GM18526 (cell line): ENCODE measurements around the gene OR2J1.

Experiments
- POLR2A ChIP-seq: IDR thresholded peaks from 3 replicates; pipeline ENCODE4 v1.6.1; 2011; ENCODE audit not compliant: insufficient read length; ENCODE audit errors: extremely low read depth

Gene OR2J1

DNA sequence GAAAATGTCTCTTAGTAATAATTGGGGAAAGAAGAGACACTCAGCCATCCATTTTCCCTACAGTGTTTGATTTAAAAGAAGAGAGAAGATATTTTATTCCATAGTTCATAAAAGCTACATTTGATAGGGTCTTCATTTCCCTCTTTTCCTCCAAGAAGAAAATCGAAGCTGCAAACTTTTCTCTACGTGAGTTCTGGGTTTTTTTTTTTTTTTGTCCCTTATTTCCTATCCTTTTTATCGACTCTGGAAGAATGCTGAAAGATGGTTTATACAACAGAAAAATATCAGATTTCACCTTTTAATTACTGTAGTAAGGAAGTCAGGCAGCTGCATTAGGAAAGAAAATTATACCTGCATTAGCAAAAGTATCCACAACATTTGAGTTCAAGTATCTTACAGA lies at the start of gene OR2J1:
Gene OR2J1, plus strand, starts transcription at position 301 of the 400 bp plus-strand sequence. CDS start 1,453 bp downstream, outside the sequence.
- no peak for TF ChIP-seq POLR2A

DNA sequence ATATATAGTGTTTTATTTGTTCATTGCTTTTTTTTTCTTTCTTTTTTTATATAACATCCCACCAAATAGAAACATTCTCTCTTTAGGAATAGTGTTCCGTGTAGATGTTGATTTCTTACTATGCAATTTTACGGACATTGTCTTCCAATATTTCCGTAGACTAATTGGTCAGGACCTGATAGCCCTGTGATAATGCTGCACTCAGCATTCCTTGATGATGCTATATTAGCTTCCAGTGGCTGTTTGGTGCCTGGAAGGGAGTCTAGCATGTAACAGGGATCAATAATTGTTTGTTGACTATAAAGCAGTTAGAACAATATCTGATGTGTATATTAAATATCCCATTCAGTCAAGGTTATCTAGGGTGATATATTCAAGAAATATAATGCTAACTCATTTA lies 47.6 kb upstream of the OR2J1 start:
- TF ChIP-seq POLR2A, result no peak

DNA sequence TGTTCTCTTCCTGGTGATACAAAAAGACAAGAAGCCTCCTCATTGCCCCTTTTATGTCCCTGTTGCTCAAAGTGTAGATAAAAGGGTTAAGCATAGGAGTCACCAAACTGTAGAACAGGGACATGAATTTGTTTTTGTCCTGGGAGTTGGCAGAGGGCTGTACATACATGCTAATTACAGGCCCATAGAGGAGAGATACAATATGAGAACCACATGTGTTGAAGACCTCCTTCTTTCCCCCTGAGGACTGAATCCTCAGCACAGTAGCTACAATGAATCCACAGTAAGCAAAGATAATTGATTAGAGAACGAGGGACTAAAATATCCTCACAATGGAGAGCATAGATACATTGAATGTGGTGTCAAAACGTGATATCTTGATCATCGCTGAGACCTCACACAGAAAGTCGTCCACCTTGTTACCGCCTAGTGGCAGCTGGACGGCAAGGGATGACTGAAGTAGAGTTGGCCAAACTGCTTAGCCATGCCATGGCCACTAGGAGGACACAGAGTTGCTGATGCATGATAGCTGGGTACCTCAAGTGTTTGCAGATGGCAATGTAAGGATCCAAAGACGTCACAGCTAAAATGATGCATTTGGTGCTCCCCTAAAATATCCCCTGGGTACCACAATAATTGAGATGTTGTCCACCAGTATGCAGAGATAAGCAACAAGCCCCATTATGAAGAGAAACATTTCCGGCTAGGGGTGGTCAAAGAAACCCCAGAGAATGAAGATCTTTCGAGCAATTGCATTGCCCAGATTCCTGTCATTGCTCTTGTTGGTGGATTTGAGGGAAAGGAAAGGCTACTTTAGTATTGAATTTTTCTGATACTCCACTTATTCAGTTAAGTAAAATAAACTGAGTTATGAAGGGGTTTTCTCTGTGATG lies 27.2 kb upstream of the OR2J1 start:
- TF ChIP-seq POLR2A, result no peak

DNA sequence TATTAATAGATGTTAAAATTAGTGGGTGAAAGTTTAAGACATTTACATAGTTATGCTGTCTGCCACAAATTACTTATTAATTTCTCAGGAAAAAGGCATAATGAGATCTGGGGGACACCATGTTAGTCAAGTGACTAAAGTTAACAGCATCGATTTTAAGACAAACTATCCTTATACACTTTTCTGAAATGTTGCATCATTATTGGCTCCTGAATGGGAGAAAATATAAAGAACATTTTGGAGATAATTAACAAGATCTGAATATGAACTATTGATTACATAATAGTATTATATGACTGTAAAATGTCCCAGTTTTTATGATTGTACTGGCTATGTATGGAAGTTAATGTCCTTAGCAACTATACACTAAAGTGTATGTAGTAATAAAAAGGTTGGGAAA lies 20.1 kb upstream of the OR2J1 start:
- TF ChIP-seq POLR2A, result no peak

DNA sequence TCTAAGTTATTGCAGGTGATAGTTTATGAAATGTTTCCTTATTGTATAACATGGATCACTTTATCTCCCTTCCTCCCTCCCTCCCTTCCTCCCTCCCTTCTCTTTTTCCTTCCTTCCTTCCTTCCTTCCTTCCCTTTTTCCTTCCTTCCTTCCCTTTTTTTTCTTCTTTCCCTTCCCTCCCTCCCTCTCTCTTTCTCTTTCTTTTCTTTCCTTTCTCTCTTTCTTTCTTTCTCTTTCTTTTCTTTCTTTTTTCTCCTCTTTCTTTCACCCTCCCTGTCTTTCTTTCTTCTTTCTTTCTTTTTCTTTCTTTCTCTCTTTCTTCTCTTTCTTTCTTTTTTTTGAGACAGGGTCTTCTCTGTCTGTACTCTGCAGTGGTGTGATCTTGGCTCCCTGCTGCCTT lies 18.0 kb upstream of the OR2J1 start:
- no peak for TF ChIP-seq POLR2A

DNA sequence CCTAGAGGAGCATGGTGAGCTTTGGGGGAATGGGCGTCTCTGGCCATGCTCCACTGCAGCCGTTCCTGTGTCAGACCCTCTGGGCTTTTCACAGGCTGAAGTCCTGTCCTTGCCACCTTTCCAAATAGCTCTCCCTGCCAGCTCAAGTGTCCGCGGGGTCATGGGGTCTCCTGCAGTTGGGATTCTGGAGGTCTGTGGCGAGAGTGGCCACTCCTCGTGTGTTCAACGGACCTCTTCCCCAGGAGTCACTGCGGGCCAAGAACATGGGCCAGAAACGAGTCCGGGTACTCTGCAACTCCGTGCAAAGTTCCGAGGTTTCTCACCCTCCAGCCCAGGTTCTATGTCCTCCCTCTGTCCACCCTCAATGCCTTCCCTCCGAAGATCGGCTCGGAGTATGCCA lies 16.8 kb upstream of the OR2J1 start:
- no peak for TF ChIP-seq POLR2A

DNA sequence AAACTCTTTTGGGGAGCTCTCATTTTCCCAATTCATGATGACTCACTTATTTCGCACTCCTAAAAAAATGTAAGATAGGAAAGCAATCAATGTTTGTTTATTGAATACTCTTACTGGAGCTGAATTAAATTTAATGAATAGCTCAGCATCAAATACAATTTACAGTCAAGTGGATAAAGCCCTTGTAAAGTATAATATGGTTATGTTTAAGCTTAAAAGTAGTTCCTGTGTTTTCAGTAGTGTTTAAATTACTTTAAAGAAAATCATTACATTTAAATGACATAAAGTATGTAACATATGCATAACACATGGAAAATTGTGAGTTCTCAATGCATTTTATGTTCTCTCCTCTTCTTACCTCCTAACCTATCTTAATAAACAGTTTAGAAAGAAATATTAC lies 12.1 kb upstream of the OR2J1 start, which contains the start of gene OR2B3:
Gene OR2B3, minus strand, starts transcription at position 101 of the 400 bp plus-strand sequence. Its CDS starts 65 bp downstream, at position 36.
- no peak for TF ChIP-seq POLR2A

DNA sequence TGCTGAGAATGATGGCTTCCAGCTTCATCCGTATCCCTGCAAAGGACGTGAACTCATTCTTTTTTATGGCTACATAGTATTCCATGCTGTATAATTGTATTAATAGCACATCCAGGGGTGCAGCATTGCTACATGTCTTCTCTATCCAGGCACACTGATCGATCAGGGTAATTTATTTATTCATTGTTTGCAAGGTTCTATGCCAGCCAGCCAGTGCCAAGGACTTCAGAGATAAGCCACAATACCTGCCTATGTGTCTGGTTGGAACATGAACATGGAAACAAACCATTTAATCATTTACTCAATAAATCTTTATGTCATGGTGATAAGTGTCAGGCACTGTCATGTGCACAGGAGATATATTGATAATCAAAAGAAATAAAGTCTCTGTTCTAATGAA lies 6.3 kb upstream of the OR2J1 start:
- TF ChIP-seq POLR2A, result no peak

DNA sequence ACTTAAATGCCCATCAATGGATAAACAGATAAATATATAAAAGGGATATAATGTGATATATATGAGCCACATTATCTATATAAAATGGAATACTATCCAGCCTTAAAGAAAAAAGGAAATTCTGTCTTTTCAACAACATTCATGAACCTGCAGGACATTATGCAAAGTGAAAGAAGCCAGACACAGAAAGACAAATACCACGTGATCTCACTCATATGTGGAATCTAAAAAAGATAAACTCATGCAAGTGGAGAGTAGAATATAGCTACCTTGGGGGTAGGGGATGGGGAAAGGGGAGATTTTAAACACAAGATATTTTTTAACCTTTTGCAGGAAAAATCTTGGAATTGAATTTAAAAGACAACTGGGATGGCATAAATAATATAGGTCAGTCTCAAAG lies 1.5 kb upstream of the OR2J1 start:
- no peak for TF ChIP-seq POLR2A

DNA sequence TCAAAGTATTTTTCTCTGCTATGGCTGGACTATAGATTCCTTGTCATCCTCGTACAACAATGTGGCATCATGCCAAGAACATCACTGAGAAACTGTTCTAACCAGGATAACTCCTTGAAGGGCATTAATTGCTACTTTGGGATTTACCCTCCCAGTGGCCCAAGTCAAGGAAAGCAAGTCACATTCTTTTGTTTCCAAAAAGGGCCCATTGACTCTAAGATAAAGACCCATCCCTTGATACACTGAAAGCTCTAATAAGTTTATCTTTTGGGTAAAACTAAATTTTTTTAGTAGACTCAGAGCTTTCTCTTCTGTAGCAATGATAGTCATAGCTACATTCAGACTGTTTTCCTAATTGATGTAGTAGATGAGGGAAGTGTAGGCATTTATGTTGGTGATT lies 8.5 kb downstream of the OR2J1 start, which contains the start of gene OR2J3:
Gene OR2J3, plus strand, starts transcription at position 301 of the 400 bp plus-strand sequence. CDS start 3,833 bp downstream, outside the sequence.
- TF ChIP-seq POLR2A, result no peak

DNA sequence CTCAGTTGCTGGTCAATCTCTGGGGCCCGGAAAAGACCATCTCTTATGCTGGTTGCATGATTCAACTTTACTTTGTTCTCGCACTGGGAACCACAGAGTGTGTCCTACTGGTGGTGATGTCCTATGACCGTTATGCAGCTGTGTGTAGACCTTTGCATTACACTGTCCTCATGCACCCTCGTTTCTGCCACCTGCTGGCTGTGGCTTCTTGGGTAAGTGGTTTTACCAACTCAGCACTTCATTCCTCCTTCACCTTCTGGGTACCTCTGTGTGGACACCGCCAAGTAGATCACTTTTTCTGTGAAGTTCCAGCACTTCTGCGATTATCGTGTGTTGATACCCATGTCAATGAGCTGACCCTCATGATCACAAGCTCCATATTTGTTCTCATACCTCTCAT lies 12.8 kb downstream of the OR2J1 start:
- TF ChIP-seq POLR2A, result no peak

DNA sequence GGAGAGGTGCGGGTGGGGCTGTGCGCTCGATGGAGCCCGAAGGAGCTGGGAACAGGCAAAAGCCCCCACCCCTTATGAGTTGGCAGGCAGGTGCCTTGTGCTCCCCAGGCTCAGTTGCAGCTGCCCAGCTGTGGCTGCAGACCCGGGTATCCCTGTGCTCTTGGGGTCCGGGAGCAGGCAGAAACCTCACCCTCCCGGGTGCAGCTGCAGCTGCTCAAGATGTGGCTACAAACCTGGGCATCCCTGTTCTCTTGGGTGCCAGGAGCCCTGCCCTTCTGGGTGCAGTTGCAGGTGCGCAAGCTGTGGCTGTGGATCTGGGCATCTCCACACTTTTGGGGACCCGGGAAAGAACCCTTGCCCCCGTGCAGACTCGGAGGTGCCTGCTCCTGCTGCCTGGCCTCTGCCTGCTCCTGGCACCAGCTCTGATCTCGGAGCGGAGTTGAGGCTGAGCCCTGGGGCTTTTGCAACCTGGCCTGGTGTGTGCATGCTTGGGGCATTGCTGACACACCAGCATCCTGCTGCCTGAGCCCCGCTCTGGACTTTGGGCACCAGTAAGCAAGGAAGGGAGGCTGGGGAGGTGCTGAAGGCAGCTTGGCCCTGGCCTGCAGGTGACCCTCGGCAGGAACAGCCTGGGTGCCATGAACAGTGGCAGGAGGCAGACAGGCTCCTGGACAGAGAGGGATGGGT lies 30.2 kb downstream of the OR2J1 start:
- no peak for TF ChIP-seq POLR2A

DNA sequence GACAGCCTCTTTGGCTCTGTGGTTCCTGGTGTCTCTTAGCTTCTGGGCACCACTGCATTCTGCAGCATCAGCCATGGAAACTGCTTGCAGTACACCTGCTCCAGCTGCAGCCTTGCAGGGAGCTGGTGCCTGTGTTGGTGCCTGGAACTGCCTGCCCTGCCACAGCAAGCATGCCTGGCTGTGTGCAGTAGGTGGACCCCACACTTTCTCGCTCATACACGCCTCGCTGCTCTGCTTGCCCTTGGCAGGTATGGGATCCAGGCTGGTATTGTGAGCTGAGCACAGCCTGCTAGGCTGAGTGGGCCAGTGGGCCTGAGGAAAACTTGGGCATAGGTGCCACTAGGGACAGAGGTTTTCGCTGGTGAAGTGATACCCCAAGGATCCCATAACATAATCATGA lies 31.4 kb downstream of the OR2J1 start:
- no peak for TF ChIP-seq POLR2A

DNA sequence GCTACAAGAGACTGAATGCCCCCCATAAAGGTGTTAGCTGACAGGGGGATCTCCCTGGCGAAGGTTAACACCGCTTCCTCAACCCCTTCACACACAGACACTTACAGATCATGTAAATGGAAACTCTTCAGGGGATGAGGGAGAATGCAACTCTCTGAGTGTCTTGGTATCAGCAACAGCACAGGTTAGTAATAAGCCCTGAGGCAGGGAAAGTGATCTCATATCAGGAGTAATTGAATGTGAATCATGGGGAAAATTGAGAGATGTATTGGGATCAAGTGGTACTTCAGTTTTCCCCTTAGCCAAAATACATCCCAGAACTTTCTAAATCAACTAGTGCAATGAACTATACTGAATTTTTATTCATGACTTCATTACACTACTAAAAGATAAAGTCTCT lies 32.4 kb downstream of the OR2J1 start:
- no peak for TF ChIP-seq POLR2A

DNA sequence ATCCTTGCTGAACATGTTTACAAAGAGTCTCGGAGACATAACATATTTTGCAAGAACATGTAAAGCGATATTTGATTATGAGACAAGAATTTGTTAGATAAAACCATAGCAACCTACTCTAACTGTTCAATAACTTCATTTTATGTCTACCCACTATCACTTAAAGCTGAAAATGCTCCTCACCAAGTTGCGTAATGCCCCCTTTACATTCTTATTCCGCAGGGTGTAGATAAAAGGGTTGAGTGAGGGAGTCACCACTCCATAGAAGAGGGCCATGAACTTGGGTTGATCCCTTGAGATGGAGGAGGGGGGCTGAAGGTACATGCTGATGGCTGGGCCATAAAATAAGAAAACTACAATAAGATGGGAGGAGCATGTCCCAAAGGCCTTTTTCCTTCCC lies 38.4 kb downstream of the OR2J1 start:
- no peak for TF ChIP-seq POLR2A

DNA sequence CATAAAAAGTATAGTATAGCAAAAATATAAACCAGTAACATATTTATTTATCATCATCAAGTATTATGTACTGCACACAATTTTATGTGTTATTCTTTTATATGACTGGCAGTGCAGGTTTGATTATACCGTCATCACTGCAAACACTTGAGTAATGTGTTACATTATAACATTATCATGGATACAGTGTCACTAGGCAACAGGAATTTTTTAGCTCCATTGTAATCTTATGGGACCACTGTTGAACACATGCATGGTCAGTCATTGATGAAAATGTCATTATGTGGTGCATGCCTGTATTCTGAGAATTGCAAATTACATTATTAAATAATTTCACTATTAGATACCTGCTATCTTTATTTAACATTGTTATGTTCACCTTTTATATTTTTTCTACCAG lies 42.3 kb downstream of the OR2J1 start:
- no peak for TF ChIP-seq POLR2A

DNA sequence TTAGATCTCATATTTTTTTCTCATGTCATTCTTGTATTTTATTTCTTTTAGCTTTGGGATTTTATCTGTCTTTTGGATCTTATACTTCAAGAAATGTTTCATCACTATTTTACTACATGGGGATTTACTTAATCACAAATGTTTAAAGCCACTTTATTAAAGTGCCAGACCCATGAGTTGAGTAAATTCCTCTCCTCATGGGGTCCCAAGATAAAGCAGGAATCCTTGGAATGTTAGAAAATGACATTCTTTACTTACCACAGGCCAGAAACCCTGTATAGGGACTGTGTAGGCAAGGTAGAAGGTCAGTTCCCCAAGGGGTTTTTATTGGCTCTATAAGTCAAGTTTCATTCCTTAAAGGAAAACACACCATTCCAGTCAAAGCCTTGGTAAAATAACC lies 43.0 kb downstream of the OR2J1 start:
- no peak for TF ChIP-seq POLR2A

DNA sequence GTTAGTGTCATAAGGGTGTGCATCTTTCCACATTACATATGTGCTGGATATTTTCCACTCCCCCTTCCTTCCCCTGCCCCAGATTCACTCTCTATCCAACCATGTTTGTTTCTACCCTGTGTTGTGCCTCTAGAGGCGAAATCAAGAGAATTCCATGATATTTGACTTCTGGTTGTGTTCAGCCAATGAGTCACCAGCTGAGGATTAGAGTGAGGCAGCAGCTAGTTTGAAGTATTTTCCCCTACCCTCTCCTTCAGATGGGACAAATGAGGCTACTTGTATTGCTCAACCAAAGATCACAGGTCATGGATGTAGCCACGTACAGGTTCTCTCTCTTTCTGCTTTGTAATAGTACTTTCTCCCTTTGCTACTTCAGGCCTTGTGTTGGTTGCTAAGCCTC lies 46.9 kb downstream of the OR2J1 start:
- TF ChIP-seq POLR2A, result no peak
